ENCODE data around the gene CDC34. TPM values are rescaled to one million over a fixed set of nuclear protein-coding genes. Genes with fewer than 3 reads are reported as not detected.

CDC34 gene
- total and polyA plus RNA-seq, 9 of the 15 experiments (the other 6 are each of a cell fraction or from before 2014, with no cell fraction given), result 0.80 to 203 (median 65.5) TPM

- TF ChIP-seq ATF2 (CRISPR knock-in tag; IDR thresholded peaks at IDR 0.05) (no peak), CREBBP (IDR thresholded peaks at IDR 0.05; ENCODE audit: low read depth, low read length) (no peak), TAF1 (IDR thresholded peaks at IDR 0.05; ENCODE audit: control insufficient read depth, extremely low read depth, insufficient read depth, low read length, severe bottlenecking) (no peak), TFAM (CRISPR knock-in tag; conservative IDR thresholded peaks at IDR 0.05) (no peak), KAT2B (IDR thresholded peaks at IDR 0.05; ENCODE audit: low read depth, low read length) (no peak), ZBTB33 (CRISPR knock-in tag; IDR thresholded peaks at IDR 0.05) (no peak), ZNF277 (CRISPR knock-in tag; IDR thresholded peaks at IDR 0.05; ENCODE audit: borderline replicate concordance) (no peak), TOE1 (IDR thresholded peaks at IDR 0.05; ENCODE audit: borderline replicate concordance) (no peak), TOE1 (CRISPR knock-in tag; IDR thresholded peaks at IDR 0.05; ENCODE audit: borderline replicate concordance, low read depth) (no peak), THRB (CRISPR knock-in tag; conservative IDR thresholded peaks at IDR 0.05) (no peak), ZZZ3 (IDR thresholded peaks at IDR 0.05) (no peak), NEUROD1 (IDR thresholded peaks at IDR 0.05; ENCODE audit: borderline replicate concordance, low read depth, low read length, partially characterized antibody) (no peak), ZBTB17 (CRISPR knock-in tag; IDR thresholded peaks at IDR 0.05) (0 out of 2 replicates have a peak, but pooled peaks have one; percentile 20), C11orf30 (IDR thresholded peaks at IDR 0.05; ENCODE audit: low read depth) (no peak), MBD1 (CRISPR knock-in tag; IDR thresholded peaks at IDR 0.05) (peak; percentile 59; the same call in 1 of the 2 replicates), ZNF24 (IDR thresholded peaks at IDR 0.05) (no peak), CREB1 (IDR thresholded peaks at IDR 0.05) (no peak), CREB1 (CRISPR knock-in tag; IDR thresholded peaks at IDR 0.05) (no peak), NCOA1 (IDR thresholded peaks at IDR 0.05; ENCODE audit: low read depth) (no peak), XRCC5 (IDR thresholded peaks at IDR 0.05; ENCODE audit: low read depth, low read length) (no peak), ZNF780A (CRISPR knock-in tag; IDR thresholded peaks at IDR 0.05) (no peak), TGIF2 (CRISPR knock-in tag; IDR thresholded peaks at IDR 0.05) (no peak)
Observed at GRCh38 chr19:491146-491741, 40.3 kb upstream of the CDC34 start (continued).

Measured in K562 (cell line).